NCI-H2227 treated with DMSO at 0.1 percent for 48 hours (cell line): ENCODE data around the gene ASAP3.
A peak's percentile ranks its signal among the peaks of the same experiment; 100 is the strongest.
"Not testable (repeated sequence)": the region's sequence is repeated elsewhere in the genome, so short reads cannot be mapped to it uniquely, and the experiment has no call there.

Experiments
- DNase-seq: peaks from one replicate; lab custom pipeline; 2025; lab: John Stamatoyannopoulos, UW

The ASAP3 gene

DNA sequence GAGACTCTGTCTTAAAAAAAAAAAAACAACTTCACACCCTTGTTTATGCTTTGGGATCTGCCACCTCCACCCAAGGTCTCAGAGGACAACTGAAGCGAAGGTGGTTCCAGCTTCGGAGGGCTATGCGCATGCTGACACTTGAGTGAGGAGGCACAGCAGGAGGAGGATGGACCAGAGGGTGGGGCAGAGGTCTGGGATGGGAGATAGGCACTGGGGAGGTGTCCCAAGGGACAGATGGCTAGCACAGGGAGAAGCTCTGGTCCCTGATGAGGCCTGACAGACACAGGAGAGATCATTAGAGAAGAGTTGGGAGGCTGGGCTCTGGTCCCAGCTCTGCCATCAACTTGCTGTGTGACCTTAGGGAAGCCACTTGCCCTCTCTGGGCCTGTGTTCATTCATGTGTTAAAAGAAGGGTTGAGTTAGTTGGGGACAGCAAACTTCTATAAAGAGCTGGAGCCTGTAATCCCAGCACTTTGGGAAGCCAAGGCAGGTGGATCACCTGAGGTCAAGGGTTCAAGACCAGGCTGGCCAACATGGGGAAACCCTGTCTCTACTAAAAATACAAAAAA is 30.2 kb upstream of the ASAP3 start:
- no peak for DNase-seq

- DNase-seq = no peak
Measured at GRCh38 chr1:23509896-23510295, 25.9 kb upstream of the ASAP3 start.

DNA sequence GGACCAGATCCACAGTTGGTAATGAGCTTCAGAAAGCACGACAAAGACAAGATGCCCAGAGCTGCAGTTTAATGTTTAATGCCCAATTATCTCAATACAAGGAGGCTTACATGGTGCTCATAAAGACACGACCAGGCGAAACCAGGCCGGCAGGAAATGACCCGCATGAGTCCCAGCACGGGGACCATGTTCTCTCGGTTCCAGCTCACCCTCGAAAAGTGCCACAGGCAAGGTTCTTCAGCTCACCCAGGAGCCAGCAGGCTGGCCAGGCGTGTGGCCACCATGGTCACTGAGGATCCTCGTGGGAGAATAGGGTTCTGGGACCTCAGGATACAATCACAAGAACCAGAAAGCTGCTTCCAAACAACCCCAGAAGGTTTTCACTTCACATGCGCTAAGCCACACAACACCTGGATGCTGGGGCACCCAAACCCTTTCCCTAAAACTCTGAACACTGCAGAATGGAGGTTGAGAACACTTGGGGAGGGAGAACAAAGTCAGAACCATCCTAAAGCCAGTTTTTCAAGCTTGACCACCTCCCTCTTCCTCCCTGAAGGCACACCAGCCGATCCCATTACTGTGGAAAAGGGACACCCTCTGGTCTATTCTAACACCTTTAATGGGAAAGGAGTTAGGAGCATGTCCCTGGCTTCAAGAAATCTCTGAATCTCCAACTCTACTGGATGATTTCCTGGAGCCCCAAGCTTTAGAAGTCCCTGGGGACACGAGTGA is 22.6 kb upstream of the ASAP3 start:
- DNase-seq = no peak

DNA sequence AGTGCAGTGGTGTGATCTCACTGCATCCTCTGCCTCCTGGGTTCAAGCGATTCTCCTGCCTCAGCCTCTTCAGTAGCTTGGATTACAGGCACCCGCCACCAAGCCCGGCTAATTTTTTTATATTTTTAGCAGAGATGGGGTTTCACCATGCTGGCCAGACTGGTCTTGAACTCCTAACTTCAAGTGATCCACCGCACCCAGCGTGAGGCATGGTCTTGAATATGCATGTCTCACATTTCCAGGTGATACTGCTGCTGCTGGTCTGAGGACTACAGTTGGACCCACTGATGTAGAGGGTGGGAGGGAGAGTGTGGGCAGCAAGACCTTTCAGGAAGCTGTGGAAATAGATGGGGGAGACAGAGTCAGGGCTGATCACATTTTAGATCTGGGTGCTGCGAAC is 21.9 kb upstream of the ASAP3 start:
- no peak for DNase-seq

DNA sequence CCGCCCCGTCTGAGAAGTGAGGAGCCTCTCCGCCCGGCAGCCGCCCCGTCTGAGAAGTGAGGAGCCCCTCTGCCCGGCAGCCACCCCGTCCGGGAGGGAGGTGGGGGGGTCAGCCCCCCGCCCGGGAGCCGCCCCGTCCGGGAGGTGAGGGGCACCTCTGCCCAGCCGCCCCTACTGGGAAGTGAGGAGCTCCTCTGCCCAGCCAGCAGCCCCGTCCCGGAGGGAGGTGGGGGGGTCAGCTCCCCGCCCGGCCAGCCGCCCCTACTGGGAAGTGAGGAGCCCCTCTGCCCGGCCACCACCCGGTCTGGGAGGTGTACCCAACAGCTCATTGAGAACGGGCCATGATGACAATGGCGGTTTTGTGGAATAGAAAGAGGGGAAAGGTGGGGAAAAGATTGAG is 20.2 kb upstream of the ASAP3 start:
- DNase-seq = not testable (repeated sequence)

GRCh38 chr1:23502951-23503350 is 19.0 kb upstream of the ASAP3 start:
- no peak for DNase-seq

DNA sequence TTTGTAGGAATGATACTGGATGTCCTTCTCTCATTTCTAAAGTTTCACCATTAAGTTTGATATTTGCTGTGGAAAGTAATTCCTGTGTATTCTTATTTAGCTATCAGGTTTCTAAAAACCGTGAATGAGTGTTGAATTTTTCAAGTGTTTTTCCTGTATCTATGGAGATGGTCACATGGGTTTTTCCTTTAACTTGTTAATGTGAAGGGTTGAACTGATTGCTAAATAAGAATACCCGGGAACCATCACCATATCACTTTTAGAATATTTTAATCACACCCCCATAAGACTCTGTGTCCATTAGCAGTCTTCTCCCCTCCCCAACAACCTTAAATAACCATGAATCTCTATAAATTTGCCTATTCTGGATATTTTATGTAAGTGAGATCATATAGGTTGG is 16.5 kb upstream of the ASAP3 start:
- DNase-seq = no peak

DNA sequence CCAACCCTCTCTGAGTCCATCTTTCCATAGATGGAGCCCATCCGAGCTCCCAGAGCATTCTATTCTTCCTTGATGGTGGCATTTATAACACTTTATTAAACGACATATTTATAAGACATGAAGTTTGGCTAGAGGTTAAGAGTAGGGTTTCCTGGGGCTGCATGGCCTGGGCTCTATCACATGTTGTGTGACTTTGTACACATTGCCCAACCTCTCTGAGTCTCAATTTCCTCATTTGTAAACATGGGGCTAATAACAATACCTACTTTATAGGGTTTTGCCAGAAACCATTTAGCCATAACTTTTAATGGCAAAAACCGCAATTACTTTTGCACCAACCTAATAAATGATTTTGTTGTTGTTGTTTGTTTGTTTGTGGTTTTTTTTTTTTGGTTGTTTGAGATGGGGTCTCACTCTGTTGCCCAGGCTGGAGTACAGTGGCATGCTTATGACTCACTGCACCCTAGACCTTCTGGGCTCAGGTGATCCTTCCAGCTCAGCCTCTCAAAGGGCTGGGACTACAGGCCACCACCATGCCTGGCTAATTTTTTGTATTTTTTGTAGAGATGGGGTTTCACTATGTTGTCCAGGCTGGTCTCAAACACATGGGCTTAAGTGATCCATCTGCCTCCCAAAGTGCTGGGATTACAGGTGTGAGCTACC is 13.9 kb upstream of the ASAP3 start:
- DNase-seq = no peak

- DNase-seq = no peak
Measured at GRCh38 chr1:23496490-23497181, 12.7 kb upstream of the ASAP3 start.

DNA sequence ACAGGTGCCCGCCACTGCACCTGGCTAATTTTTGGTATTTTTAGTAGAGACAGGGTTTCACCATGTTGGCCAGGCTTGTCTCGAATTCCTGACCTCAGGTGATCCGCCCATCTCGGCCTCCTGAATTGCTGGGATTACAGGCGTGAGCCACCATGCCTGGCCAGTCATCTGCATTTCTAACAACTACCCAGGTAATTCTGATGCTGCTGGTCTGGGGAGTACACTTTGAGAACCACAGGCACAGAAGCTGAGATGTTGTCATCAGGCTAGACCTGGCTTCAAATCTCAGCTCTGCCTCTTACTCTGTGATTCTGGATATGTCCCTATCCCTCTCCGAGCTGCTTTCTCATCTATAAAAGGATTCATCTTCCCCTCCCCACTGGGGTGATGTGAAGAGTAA is 10.9 kb upstream of the ASAP3 start:
- DNase-seq = not testable (repeated sequence)

DNA sequence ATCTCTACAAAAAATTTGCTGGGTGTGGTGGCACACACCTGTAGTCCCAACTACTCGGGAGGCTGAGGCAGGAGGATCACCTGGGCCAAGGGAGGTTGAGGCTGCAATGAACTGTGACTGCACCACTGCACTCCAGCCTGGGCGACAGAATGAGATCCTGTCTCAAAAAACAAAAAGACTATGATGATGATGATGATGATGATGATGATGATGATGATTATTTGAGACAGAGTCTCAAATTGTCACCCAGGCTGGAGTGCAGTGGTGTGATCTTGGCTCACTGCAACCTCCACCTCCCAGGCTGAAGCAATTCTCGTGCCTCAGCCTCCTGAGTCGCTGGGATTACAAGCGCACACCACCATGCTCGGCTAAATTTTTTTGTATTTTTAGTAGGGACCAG is 8.8 kb upstream of the ASAP3 start:
- DNase-seq = not testable (repeated sequence)

DNA sequence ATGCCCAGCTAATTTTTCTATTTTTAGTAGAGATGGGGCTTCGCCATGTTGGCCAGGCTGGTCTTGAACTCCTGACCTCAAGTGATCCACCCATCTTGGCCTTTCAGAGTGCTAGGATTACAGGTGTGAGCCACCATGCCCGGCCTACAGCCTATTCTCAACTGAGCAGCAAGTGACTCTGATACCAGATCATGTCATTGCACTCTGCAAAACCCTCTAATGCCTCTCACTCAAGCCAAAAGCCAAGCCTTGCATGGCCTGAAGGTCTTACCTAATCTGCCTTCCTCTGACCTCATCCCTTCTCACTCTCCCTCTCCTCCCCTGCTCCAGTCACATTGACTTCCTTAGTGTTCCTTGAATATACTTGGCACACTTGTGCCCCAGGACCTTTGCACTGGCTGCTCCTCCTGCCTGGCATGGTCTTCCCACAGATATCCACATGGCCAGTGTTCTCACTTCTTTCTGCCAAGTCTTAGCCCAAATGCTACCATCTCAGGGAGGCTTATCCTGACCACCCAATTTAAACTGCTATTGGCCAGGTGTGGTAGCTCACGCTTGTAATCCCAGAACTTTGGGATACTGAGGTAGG is 8.2 kb upstream of the ASAP3 start:
- no peak for DNase-seq

DNA sequence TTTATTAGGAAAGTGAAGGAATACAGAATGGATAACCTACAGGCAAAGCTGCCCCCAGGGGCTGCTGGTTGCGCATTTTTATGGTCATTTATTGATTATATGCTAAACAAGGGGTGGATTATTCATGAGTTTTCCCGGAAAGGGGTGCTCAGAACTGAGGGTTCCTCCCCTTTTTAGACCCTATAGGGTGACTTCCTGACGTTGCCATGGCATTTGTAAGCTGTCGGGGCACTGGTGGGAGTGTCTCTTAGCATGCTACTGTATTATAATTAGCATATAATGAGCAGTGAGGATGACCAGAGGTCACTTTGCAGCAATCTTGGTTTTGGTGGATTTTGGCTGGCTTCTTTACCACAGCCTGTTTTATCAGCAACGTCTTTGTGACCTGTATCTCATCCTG is 5.9 kb upstream of the ASAP3 start:
- no peak for DNase-seq

DNA sequence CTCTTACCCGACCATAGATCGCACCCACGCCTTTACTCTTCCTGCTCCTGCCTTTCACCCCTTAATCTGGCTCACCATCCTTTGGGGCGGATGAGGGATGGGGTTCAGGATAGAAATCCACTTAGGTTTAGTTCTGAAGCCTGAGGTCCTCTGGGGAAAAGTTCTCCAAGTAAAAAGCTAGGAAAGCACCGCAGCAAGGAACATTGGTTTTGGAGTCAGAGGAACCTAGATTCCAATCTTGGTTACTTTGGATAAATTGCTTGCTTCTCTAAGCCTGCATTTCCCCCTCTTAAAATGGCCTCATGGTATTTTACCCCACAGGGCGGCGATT is 988 bp upstream of the ASAP3 start:
- DNase-seq = no peak

DNA sequence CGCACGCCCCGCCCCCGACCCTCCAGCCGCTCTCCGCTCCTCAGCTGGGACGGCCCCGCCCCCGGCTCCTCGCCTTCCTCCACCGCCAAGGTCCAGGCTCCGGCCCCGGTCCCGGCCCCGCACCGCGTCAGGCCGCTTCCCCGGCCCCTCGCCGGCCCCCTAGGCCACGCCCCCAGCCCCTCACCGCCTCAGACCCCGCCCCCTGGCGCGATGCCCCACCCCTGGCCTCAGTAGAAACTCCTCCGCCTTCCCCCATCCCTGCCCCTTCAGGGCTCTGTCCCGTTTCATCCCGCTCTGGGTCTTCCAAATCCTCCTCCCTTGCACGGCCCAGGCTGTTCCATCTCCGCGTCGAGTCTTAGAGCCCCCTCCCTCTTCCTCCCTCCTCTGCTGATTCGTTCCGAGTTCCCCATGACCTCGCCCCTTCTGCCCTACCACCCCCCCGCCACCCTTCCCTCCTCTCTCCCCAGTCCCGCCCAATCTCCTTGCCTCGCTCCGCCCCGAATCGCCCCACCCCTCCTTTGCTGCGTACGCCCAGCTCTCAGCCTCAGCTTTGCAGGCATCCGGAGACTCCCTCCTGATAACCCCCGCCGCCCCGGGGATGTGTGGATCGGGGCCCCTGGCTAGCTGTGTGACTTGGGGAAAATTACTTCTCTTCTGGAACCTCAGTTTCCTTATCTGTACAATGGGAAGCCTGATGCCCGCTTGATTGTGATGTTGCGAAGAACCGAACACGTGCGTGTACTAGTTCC is 448 bp upstream of the ASAP3 start:
- DNase-seq = peak; percentile 85

GRCh38 chr1:23481904-23482303 is 2.1 kb downstream of the ASAP3 start:
- no peak for DNase-seq

DNA sequence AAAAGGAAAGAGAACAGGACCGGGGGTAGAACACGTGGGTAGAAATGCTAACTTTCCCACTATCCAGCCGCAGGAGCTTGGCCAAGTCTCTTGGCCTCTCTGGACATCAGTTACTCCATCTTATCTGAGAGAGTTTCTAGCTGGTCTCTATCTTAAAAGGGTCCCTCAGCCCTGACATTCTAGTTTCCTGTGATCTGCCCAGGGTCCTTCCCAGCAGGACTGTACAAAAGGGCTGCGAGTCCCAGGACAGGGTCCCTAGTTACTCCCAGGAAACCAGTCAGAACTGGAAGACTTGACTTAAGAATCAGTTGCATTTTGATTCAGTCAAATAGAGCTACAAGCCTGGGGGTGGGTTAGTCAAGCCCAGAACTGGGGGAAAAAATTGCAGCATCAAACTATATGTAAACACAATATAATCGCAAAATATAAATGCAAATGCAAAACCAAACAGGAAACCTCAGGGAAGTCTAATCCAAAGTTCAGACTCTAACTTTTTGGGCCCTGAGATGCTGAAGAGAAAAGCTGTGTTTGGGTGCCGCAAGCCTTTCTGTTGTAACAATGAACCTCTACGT is 2.9 kb downstream of the ASAP3 start:
- DNase-seq = no peak

- DNase-seq = no peak
Measured at GRCh38 chr1:23480187-23481025, 3.6 kb downstream of the ASAP3 start.

GRCh38 chr1:23479666-23479941 is 4.4 kb downstream of the ASAP3 start:
- DNase-seq = no peak

GRCh38 chr1:23478896-23479665 is 4.9 kb downstream of the ASAP3 start:
- DNase-seq = no peak
